HG03342 (cell line): ENCODE measurements around the gene PDZD7.
"Not testable (repeated sequence)": the region's sequence is repeated elsewhere in the genome, so short reads cannot be mapped to it uniquely, and the experiment has no call there.

Experiments used
- ATAC-seq: cut with Tn5 transposase; IDR thresholded peaks from one replicate; pipeline ENCODE4 v1.9.1; 2021; ENCODE audit warnings: mild to moderate bottlenecking, moderate library complexity; ENCODE audit not compliant: unreplicated experiment

PDZD7 gene

GRCh38 chr10:100985336-100985735 lies 45.6 kb downstream of the PDZD7 start:
- ATAC-seq, result no peak

- no peak for ATAC-seq
Observed at GRCh38 chr10:100984672-100985177, 46.2 kb downstream of the PDZD7 start.

- no peak for ATAC-seq
Observed at GRCh38 chr10:100983868-100984671, 46.9 kb downstream of the PDZD7 start.

GRCh38 chr10:100982916-100983830 lies 47.8 kb downstream of the PDZD7 start:
- ATAC-seq, result no peak

GRCh38 chr10:100981178-100981772 lies 49.7 kb downstream of the PDZD7 start:
- no peak for ATAC-seq

- no peak for ATAC-seq
Observed at GRCh38 chr10:100980711-100981110, 50.2 kb downstream of the PDZD7 start.

- ATAC-seq, result no peak
Observed at GRCh38 chr10:100980311-100980710, 50.6 kb downstream of the PDZD7 start.

GRCh38 chr10:100979791-100980272 lies 51.1 kb downstream of the PDZD7 start:
- ATAC-seq, result no peak

- ATAC-seq, result no peak
Observed at GRCh38 chr10:100978901-100979195, 52.1 kb downstream of the PDZD7 start.

- ATAC-seq, result no peak
Observed at GRCh38 chr10:100978121-100978900, 52.6 kb downstream of the PDZD7 start.

GRCh38 chr10:100977436-100977835 lies 53.5 kb downstream of the PDZD7 start:
- ATAC-seq, result no peak

GRCh38 chr10:100976906-100977305 lies 54.0 kb downstream of the PDZD7 start:
- ATAC-seq, result no peak

- not testable (repeated sequence) for ATAC-seq
Observed at GRCh38 chr10:100975397-100975796, 55.5 kb downstream of the PDZD7 start.

GRCh38 chr10:100972904-100973535 lies 57.9 kb downstream of the PDZD7 start:
- ATAC-seq, result no peak

GRCh38 chr10:100972115-100972903 lies 58.6 kb downstream of the PDZD7 start:
- no peak for ATAC-seq

- ATAC-seq, result no peak
Observed at GRCh38 chr10:100970914-100971811, 59.8 kb downstream of the PDZD7 start.

- ATAC-seq, result no peak
Observed at GRCh38 chr10:100970076-100970913, 60.6 kb downstream of the PDZD7 start.
